Chondrocyte (in vitro differentiated cells): ENCODE measurements around the gene GJC3. TPM values are rescaled to one million over a fixed set of nuclear protein-coding genes. Genes with fewer than 3 reads are reported as not detected.

Experiments used
- DNase-seq: peaks from one replicate; pipeline ENCODE4 v3.0.0; 2021; ENCODE audit warnings: mixed read lengths, low spot score
- H3K27ac Mint-ChIP-seq: one replicate; pipeline ENCODE4 v1.8.0; 2021; ENCODE audit warnings: mild to moderate bottlenecking, moderate library complexity, mixed read lengths; ENCODE audit not compliant: unreplicated experiment
- H3K27me3 Mint-ChIP-seq: 2 replicates; pipeline ENCODE4 v1.8.0; 2021; ENCODE audit warnings: low read depth, mixed read lengths
- H3K36me3 Mint-ChIP-seq: 2 replicates; pipeline ENCODE4 v1.8.0; 2021; ENCODE audit warnings: low read depth, mixed read lengths
- H3K4me1 Mint-ChIP-seq: 2 replicates; pipeline ENCODE4 v1.8.0; 2021; ENCODE audit warnings: low read depth, mild to moderate bottlenecking, mixed read lengths
- H3K4me3 Mint-ChIP-seq: one replicate; pipeline ENCODE4 v1.8.0; 2021; ENCODE audit warnings: mild to moderate bottlenecking, moderate library complexity, mixed read lengths; ENCODE audit not compliant: unreplicated experiment
- H3K9me3 Mint-ChIP-seq: 2 replicates; pipeline ENCODE4 v1.8.0; 2021; ENCODE audit warnings: low read depth, mixed read lengths
- total RNA-seq: library from RNA; stranded (reverse); gene quantifications from 3 replicates; pipeline ENCODE4 v1.2.1, GENCODE V29; 2021
- TF ChIP-seq, protein P1 (sequence below): fragments of 200-600 bp; sonication (generic); IDR thresholded peaks from 2 replicates; pipeline ENCODE4 v1.5.0; 2021; ENCODE audit warnings: antibody characterized with exemption, mild to moderate bottlenecking, moderate library complexity

GJC3 gene
- total RNA-seq, 1 donor from 2014 or later: not detected

DNA sequence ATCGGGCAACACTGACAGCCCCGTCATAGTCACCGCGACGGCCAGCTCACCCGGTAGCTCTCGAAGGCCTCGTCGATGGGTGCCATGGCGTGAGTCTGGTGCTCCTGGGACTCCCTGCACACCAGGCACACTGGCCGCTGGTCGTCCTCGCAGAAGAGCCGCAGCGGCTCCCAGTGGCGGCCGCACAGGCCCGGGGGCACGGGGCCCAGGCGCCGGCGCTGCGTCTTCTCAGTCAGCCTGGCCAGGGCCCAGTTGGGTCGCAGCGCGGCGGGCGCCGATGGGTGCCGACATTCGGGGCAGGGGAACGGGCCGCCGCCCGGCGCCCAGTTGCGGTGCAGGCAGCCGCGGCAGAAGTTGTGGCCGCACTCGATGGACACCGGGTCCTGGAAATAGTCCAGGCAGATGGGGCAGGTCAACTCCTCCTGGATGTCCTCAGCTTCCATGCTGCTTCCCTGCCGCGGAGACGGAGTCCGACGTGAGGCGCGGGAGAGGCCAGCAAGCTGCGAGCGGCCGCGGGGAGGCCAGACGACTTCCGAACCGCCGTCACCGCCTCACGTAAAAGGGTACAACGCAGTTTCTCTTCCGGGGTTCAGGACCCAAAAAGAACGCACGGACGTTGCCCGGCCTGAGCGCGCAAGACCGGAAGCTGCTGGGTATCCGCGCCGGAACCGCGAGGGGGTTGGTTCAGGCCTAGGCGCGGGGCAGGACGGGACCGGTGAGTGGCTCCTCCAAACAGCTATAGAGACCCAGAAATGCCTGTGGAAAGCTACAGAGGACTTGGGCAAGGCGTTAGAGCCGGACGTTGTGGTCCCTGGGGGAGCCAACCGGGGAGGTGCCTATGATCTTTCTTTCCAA, 10.2 kb downstream of the GJC3 start, which contains the start of gene TRIM4:
TSS of gene TRIM4 (minus strand) at position 572 of the 855 bp plus-strand sequence. CDS start at position 443, 129 bp downstream.
- H3K4me3 Mint-ChIP-seq: peak within 1 kb of the TSS; percentile 82
- peaks cover 19% of the 10 kb centered on the region for H3K4me1 Mint-ChIP-seq
- H3K36me3 Mint-ChIP-seq: peaks cover 3% of the 10 kb centered on the region
- DNase-seq: no peak
- TF ChIP-seq, protein P1, sequence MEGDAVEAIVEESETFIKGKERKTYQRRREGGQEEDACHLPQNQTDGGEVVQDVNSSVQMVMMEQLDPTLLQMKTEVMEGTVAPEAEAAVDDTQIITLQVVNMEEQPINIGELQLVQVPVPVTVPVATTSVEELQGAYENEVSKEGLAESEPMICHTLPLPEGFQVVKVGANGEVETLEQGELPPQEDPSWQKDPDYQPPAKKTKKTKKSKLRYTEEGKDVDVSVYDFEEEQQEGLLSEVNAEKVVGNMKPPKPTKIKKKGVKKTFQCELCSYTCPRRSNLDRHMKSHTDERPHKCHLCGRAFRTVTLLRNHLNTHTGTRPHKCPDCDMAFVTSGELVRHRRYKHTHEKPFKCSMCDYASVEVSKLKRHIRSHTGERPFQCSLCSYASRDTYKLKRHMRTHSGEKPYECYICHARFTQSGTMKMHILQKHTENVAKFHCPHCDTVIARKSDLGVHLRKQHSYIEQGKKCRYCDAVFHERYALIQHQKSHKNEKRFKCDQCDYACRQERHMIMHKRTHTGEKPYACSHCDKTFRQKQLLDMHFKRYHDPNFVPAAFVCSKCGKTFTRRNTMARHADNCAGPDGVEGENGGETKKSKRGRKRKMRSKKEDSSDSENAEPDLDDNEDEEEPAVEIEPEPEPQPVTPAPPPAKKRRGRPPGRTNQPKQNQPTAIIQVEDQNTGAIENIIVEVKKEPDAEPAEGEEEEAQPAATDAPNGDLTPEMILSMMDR: peak; percentile 57
- peak within 1 kb of the TSS; percentile 87 for H3K27ac Mint-ChIP-seq
- peaks cover 13% of the 10 kb centered on the region for H3K27me3 Mint-ChIP-seq
- H3K9me3 Mint-ChIP-seq: peaks cover 15% of the 10 kb centered on the region

DNA sequence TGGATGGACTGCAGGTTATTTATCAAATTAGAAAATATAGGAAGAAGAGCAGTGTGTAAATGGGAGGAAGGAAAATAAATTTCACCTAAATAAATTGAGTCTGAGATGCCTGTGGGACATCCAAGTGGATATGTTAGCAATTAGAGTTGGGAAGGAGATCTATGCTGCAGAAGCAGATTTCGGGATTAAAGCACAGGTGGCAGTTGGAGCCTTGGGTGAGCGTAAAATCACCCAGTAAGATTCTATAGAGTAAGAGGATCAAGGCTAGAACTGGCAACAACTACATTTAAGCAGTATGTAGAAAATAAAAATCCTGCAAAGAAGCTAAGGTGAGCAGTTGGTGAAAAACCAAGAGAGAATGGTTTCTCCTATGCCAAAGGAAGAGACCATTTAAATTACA, 18.4 kb downstream of the GJC3 start:
- Mint-ChIP-seq H3K4me3 (no peak overlapping the region), H3K36me3 (peaks cover 3% of the 10 kb centered on the region), H3K4me1 (no peaks in the 10 kb centered on the region), H3K27me3 (peaks cover 9% of the 10 kb centered on the region), H3K9me3 (no peaks in the 10 kb centered on the region), H3K27ac (no peak overlapping the region)
- TF ChIP-seq, protein P1: no peak
- DNase-seq: no peak

DNA sequence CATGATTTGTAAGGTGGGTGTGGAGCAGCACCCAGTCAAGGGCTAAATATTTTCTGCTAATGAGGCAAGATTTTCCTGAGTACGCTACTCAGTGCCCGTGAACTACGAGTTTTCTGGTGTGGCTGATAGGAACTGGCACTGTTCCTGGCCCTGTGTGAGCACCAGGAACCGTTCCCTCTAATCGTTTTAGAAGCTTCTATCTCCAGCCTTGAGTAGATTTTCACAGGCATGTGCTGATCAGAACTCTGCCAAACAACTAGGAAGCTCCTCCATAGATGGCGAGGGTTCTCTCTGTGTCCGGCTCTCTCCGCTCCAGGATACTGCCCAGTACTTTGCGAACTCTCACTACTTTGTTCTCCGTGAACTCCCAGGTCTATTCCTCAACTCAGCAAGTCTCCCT, 27.8 kb downstream of the GJC3 start:
- Mint-ChIP-seq H3K9me3 (peaks cover 10% of the 10 kb centered on the region), H3K27ac (no peak overlapping the region), H3K27me3 (peaks cover 7% of the 10 kb centered on the region), H3K4me3 (no peak overlapping the region), H3K4me1 (no peaks in the 10 kb centered on the region), H3K36me3 (peaks cover 25% of the 10 kb centered on the region)
- no peak for DNase-seq
- TF ChIP-seq, protein P1: no peak

DNA sequence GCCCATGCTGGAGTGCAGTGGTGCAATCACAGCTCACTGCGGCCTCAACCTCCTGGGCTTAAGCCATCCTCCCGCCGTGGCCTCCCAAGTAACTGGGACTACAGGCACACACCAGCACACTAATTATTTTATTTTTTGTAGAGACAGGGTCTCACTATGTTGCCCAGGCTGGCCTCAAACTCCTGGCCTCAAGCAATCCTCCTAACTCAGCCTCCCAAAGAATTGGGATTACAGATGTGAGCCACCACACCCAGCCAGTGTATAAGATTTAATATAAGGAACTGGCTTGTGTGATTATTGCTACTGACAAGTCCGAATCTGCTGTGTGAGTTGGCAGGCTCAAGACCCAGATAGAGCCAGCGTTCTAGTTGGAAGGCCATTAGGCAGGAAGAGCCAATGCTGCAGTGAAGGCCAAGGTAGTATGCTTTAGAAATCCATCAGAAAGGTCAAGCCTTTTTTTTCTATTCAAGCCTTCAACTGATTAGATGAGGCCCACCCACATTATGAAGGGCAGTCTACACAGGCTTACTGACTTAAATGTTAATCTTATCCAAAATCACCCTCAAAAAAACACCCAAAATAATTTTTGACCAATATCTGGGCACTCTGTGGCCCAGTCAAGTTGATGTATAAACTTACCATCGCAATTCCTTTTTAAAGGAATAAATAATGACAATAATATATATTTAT, 29.4 kb downstream of the GJC3 start:
- TF ChIP-seq, protein P1: no peak
- DNase-seq: no peak
- Mint-ChIP-seq H3K4me3 (no peak overlapping the region), H3K4me1 (no peaks in the 10 kb centered on the region), H3K27ac (no peak overlapping the region), H3K36me3 (peaks cover 25% of the 10 kb centered on the region), H3K9me3 (peaks cover 10% of the 10 kb centered on the region), H3K27me3 (peaks cover 7% of the 10 kb centered on the region)

DNA sequence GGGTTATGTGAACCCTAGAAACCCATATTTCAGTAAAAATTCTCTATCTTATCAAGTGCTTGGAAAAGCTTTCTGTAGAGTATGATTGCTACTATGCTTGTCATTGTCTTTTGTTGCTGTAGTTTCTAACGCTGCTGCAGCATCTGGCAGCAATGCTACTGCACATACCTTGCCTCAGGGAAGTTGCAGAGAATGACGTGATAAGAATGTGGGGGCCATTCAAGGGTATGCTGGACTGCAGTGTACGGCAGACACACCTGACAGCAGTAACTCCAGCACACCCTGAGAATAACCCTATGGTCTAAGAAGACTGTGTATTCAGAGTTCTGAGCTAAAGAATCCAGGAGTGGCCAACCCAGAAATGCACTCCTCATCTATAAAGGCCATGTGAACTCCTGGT, 30.6 kb downstream of the GJC3 start:
- DNase-seq: no peak
- Mint-ChIP-seq H3K4me3 (no peak overlapping the region), H3K4me1 (no peaks in the 10 kb centered on the region), H3K27me3 (peaks cover 6% of the 10 kb centered on the region), H3K9me3 (peaks cover 10% of the 10 kb centered on the region), H3K36me3 (peaks cover 24% of the 10 kb centered on the region), H3K27ac (no peak overlapping the region)
- TF ChIP-seq, protein P1: no peak
